Measurements from ENCODE around the gene KCNQ5.

DNA sequence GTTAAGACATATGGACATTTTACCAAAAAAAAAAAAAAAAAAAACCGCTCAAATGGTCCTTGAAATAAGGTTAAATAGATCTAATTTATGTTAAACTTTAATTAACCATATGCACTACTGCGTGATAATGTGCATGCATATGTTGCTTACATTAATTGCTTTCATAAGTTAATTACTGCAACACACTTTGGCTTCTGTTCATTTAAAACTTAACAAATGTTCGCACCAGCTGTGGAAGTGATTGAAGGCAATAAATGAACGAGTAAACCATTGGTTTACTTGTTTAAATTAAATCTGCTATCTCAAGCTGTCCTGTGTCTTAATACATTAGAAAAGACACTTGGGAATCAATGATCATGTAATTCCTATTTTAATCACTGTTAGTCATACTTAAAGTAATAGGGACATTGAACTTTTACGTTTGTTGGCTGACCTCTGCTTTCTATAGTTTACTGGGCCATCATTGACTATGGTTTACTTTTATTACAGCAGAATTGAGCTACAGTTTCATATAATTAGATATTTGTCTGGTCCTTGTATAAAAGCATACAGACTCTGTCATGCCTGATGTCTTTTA is 308.8 kb downstream of the KCNQ5 start:
- no peak for TF ChIP-seq EZH2 (IDR thresholded peaks at IDR 0.05; ENCODE audit: low read length, missing control alignments)
- TF ChIP-seq, protein P1, sequence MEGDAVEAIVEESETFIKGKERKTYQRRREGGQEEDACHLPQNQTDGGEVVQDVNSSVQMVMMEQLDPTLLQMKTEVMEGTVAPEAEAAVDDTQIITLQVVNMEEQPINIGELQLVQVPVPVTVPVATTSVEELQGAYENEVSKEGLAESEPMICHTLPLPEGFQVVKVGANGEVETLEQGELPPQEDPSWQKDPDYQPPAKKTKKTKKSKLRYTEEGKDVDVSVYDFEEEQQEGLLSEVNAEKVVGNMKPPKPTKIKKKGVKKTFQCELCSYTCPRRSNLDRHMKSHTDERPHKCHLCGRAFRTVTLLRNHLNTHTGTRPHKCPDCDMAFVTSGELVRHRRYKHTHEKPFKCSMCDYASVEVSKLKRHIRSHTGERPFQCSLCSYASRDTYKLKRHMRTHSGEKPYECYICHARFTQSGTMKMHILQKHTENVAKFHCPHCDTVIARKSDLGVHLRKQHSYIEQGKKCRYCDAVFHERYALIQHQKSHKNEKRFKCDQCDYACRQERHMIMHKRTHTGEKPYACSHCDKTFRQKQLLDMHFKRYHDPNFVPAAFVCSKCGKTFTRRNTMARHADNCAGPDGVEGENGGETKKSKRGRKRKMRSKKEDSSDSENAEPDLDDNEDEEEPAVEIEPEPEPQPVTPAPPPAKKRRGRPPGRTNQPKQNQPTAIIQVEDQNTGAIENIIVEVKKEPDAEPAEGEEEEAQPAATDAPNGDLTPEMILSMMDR (conservative IDR thresholded peaks at IDR 0.05 in 1 of 2, IDR thresholded peaks at IDR 0.05 in 1 of 2; ENCODE audit: low read depth in 1 of 2, low read length in 2 of 2) = no peak
